ENCODE results near the gene EEF1B2.
"Not testable (repeated sequence)": the region's sequence is repeated elsewhere in the genome, so short reads cannot be mapped to it uniquely, and the experiment has no call there.

GRCh38 chr2:206122569-206122968, 37.1 kb upstream of the EEF1B2 start:
- TF ChIP-seq EZH2 (IDR thresholded peaks at IDR 0.05; ENCODE audit: borderline replicate concordance, low read depth, low read length, severe bottlenecking); CTCF (IDR thresholded peaks at IDR 0.05; ENCODE audit: borderline replicate concordance, extremely low read depth, low read length, poor library complexity, severe bottlenecking): not testable (repeated sequence)

Measured in DND-41 (cell line).